ENCODE measurements around the gene PIM2. TPM values are rescaled to one million over a fixed set of nuclear protein-coding genes. Genes with fewer than 3 reads are reported as not detected.

Gene PIM2
- total RNA-seq, 2 donors from 2014 or later: 26.2 to 94.0 TPM

GRCh38 chrX:48919360-48919841 is 577 bp upstream of the PIM2 start:
- H3K9me3 Mint-ChIP-seq: peaks cover 56% of the 10 kb centered on the region
- peaks cover 25% of the 10 kb centered on the region for H3K36me3 ChIP-seq (ENCODE audit: control insufficient read depth, insufficient read depth, low read length)
- H3K4me1 Mint-ChIP-seq: peaks cover 24% of the 10 kb centered on the region
- peak; percentile 83 for DNase-seq
- 0% methylated on average over 15 of the region's 15 CpGs; no CpG with 5 or more reads in 1 of the 2 experiments for WGBS, 2 experiments (ENCODE audit: insufficient coverage in 1 of 2, insufficient read length in 1 of 2)
- H3K9ac ChIP-seq (ENCODE audit: extremely low read depth, low read length, poor library complexity, severe bottlenecking): peak overlapping the region; percentile 83
- H3K4me3 Mint-ChIP-seq: peak overlapping the region; percentile 90
- no peaks in the 10 kb centered on the region for H3K9me3 ChIP-seq (ENCODE audit: control insufficient read depth, low read length)
- H3K27ac ChIP-seq (ENCODE audit: low read depth, low read length): peak overlapping the region; percentile 69
- H3K27me3 Mint-ChIP-seq (ENCODE audit: insufficient read depth): no peaks in the 10 kb centered on the region
- no peaks in the 10 kb centered on the region for H3K27me3 ChIP-seq (ENCODE audit: control insufficient read depth, insufficient read depth, low read length, poor library complexity, severe bottlenecking)
- no peaks in the 10 kb centered on the region for H3K4me1 ChIP-seq (ENCODE audit: control insufficient read depth, insufficient read depth, low read length)
- peaks cover 47% of the 10 kb centered on the region for H3K36me3 Mint-ChIP-seq (ENCODE audit: low read depth)
- H3K4me3 ChIP-seq (ENCODE audit: low read length): peak overlapping the region; percentile 88
- TF ChIP-seq CTCF (conservative IDR thresholded peaks at IDR 0.05): no peak
- H3K27ac Mint-ChIP-seq: peak overlapping the region; percentile 98

- no peaks in the 10 kb centered on the region for H3K9me3 ChIP-seq (ENCODE audit: control insufficient read depth, low read length)
- H3K4me3 ChIP-seq (ENCODE audit: low read length): peak overlapping the region; percentile 88
- H3K36me3 ChIP-seq (ENCODE audit: control insufficient read depth, insufficient read depth, low read length): peaks cover 32% of the 10 kb centered on the region
- WGBS, 2 experiments (ENCODE audit: insufficient coverage in 1 of 2, insufficient read length in 1 of 2): 0% methylated on average over 14 of the region's 23 CpGs; no CpG with 5 or more reads in 1 of the 2 experiments
- H3K27ac Mint-ChIP-seq: peak overlapping the region; percentile 93
- no peaks in the 10 kb centered on the region for H3K4me1 ChIP-seq (ENCODE audit: control insufficient read depth, insufficient read depth, low read length)
- no peaks in the 10 kb centered on the region for H3K27me3 ChIP-seq (ENCODE audit: control insufficient read depth, insufficient read depth, low read length, poor library complexity, severe bottlenecking)
- H3K36me3 Mint-ChIP-seq (ENCODE audit: low read depth): peaks cover 47% of the 10 kb centered on the region
- H3K9me3 Mint-ChIP-seq: peaks cover 56% of the 10 kb centered on the region
- H3K27me3 Mint-ChIP-seq (ENCODE audit: insufficient read depth): no peaks in the 10 kb centered on the region
- TF ChIP-seq CTCF (conservative IDR thresholded peaks at IDR 0.05): no peak
- DNase-seq: no peak
- H3K9ac ChIP-seq (ENCODE audit: extremely low read depth, low read length, poor library complexity, severe bottlenecking): peak overlapping the region; percentile 77
- H3K4me3 Mint-ChIP-seq: peak overlapping the region; percentile 90
- H3K4me1 Mint-ChIP-seq: peaks cover 28% of the 10 kb centered on the region
- no peak overlapping the region for H3K27ac ChIP-seq (ENCODE audit: low read depth, low read length)
Observed at GRCh38 chrX:48918301-48918642, 552 bp downstream of the PIM2 start.

GRCh38 chrX:48917139-48918001 is 1.5 kb downstream of the PIM2 start:
- TF ChIP-seq CTCF (conservative IDR thresholded peaks at IDR 0.05): peak; percentile 92
- Mint-ChIP-seq H3K27ac (peak overlapping the region; percentile 93), H3K9me3 (peaks cover 52% of the 10 kb centered on the region), H3K36me3 (ENCODE audit: low read depth) (peaks cover 46% of the 10 kb centered on the region), H3K27me3 (ENCODE audit: insufficient read depth) (no peaks in the 10 kb centered on the region), H3K4me3 (peak overlapping the region; percentile 90), H3K4me1 (peaks cover 30% of the 10 kb centered on the region)
- Histone ChIP-seq H3K27me3 (ENCODE audit: control insufficient read depth, insufficient read depth, low read length, poor library complexity, severe bottlenecking) (no peaks in the 10 kb centered on the region), H3K36me3 (ENCODE audit: control insufficient read depth, insufficient read depth, low read length) (peaks cover 35% of the 10 kb centered on the region), H3K27ac (ENCODE audit: low read depth, low read length) (no peak overlapping the region), H3K9ac (ENCODE audit: extremely low read depth, low read length, poor library complexity, severe bottlenecking) (peak overlapping the region; percentile 49), H3K9me3 (ENCODE audit: control insufficient read depth, low read length) (no peaks in the 10 kb centered on the region), H3K4me1 (ENCODE audit: control insufficient read depth, insufficient read depth, low read length) (no peaks in the 10 kb centered on the region), H3K4me3 (ENCODE audit: low read length) (peak overlapping the region; percentile 88)
- WGBS, 2 experiments (ENCODE audit: insufficient coverage in 1 of 2, insufficient read length in 1 of 2): 1% methylated on average over 27 of the region's 27 CpGs; no CpG with 5 or more reads in 1 of the 2 experiments
- peak; percentile 94 for DNase-seq

Measured in endodermal cell (in vitro differentiated cells).